ENCODE results near the gene BCL11A.

BCL11A gene

GRCh38 chr2:60505240-60505879 lies 48.1 kb downstream of the BCL11A start:
- DNase-seq (ENCODE audit: low spot score), result no peak

- DNase-seq (ENCODE audit: low spot score), result no peak
Measured at GRCh38 chr2:60504049-60504448, 49.4 kb downstream of the BCL11A start.

- no peak for DNase-seq (ENCODE audit: low spot score)
Measured at GRCh38 chr2:60502144-60502543, 51.3 kb downstream of the BCL11A start.

GRCh38 chr2:60500861-60501260 lies 52.6 kb downstream of the BCL11A start:
- DNase-seq (ENCODE audit: low spot score), result no peak

- DNase-seq (ENCODE audit: low spot score), result no peak
Measured at GRCh38 chr2:60499651-60500265, 53.7 kb downstream of the BCL11A start.

GRCh38 chr2:60498816-60499429 lies 54.5 kb downstream of the BCL11A start:
- no peak for DNase-seq (ENCODE audit: low spot score)

GRCh38 chr2:60498127-60498815 lies 55.2 kb downstream of the BCL11A start:
- no peak for DNase-seq (ENCODE audit: low spot score)

- DNase-seq (ENCODE audit: low spot score), result no peak
Measured at GRCh38 chr2:60497500-60497899, 56.0 kb downstream of the BCL11A start.

- no peak for DNase-seq (ENCODE audit: low spot score)
Measured at GRCh38 chr2:60496956-60497355, 56.5 kb downstream of the BCL11A start.

- no peak for DNase-seq (ENCODE audit: low spot score)
Measured at GRCh38 chr2:60496475-60496874, 57.0 kb downstream of the BCL11A start.

- DNase-seq (ENCODE audit: low spot score), result no peak
Measured at GRCh38 chr2:60495041-60495625, 58.3 kb downstream of the BCL11A start.

GRCh38 chr2:60493804-60494387 lies 59.6 kb downstream of the BCL11A start:
- no peak for DNase-seq (ENCODE audit: low spot score)

- no peak for DNase-seq (ENCODE audit: low spot score)
Measured at GRCh38 chr2:60492548-60492947, 60.9 kb downstream of the BCL11A start.

GRCh38 chr2:60490848-60491247 lies 62.6 kb downstream of the BCL11A start:
- DNase-seq (ENCODE audit: low spot score), result no peak

- no peak for DNase-seq (ENCODE audit: low spot score)
Measured at GRCh38 chr2:60490441-60490840, 63.0 kb downstream of the BCL11A start.

- no peak for DNase-seq (ENCODE audit: low spot score)
Measured at GRCh38 chr2:60489289-60489688, 64.2 kb downstream of the BCL11A start.

GRCh38 chr2:60488291-60488690 lies 65.2 kb downstream of the BCL11A start:
- no peak for DNase-seq (ENCODE audit: low spot score)

- DNase-seq (ENCODE audit: low spot score), result no peak
Measured at GRCh38 chr2:60487174-60487573, 66.3 kb downstream of the BCL11A start.

GRCh38 chr2:60486551-60486950 lies 66.9 kb downstream of the BCL11A start:
- DNase-seq (ENCODE audit: low spot score), result no peak

GRCh38 chr2:60486067-60486466 lies 67.4 kb downstream of the BCL11A start:
- no peak for DNase-seq (ENCODE audit: low spot score)

GRCh38 chr2:60485550-60485949 lies 67.9 kb downstream of the BCL11A start:
- DNase-seq (ENCODE audit: low spot score), result no peak

GRCh38 chr2:60485055-60485454 lies 68.4 kb downstream of the BCL11A start:
- DNase-seq (ENCODE audit: low spot score), result no peak

Data from globus pallidus (tissue), 1 donor.